Tibial artery (tissue), 4 donors: Measurements from ENCODE around the gene SCNN1G.

Experiments
- DNase-seq, 2 donors: peaks; one replicate each; pipeline ENCODE4 v3.0.0-alpha.2; 2019
- H3K27ac ChIP-seq, 2 donors: fragments of 200-600 bp; sonication (generic) in 1 of 2; 1 replicate in 1 of 2; 2 replicates in 1 of 2; pipeline ENCODE4 v1.5.1; 2018 to 2019; ENCODE audit warnings: mild to moderate bottlenecking in 1 of 2
- H3K27me3 ChIP-seq, 2 donors: fragments of 200-600 bp; sonication (generic) in 1 of 2; one replicate each; pipeline versions ENCODE4 v1.5.1 to v1.6.0; 2016 to 2019
- H3K36me3 ChIP-seq, 3 donors: fragments of 200-600 bp; sonication (generic) in 2 of 3; one replicate each; pipeline ENCODE4 v1.5.1; 2016 to 2019; ENCODE audit warnings: mild to moderate bottlenecking in 2 of 3
- H3K4me1 ChIP-seq, 4 donors: fragments of 200-600 bp; sonication (generic) in 2 of 4; 1 replicate in 3 of 4; 2 replicates in 1 of 4; pipeline ENCODE4 v1.5.1; 2016 to 2019
- H3K4me3 ChIP-seq, 2 donors: fragments of 200-600 bp; sonication (generic) in 1 of 2; 1 replicate in 1 of 2; 2 replicates in 1 of 2; pipeline ENCODE4 v1.5.1; 2018 to 2019; ENCODE audit warnings: mild to moderate bottlenecking in 2 of 2
- H3K9me3 ChIP-seq, 3 donors: fragments of 200-600 bp; sonication (generic) in 1 of 3; one replicate each; pipeline ENCODE4 v1.5.1; 2016 to 2019
- CTCF ChIP-seq, 2 experiments: fragments of 200-600 bp in 1 of 2; fragments of 450-650 bp in 1 of 2; IDR thresholded peaks; one replicate each; pipeline ENCODE4 v1.5.1; 2017 to 2019; ENCODE audit warnings: antibody characterized with exemption in 2 of 2, mild to moderate bottlenecking in 1 of 2, moderate library complexity in 1 of 2
- intact Hi-C: fragments of 100-400 bp; cut with DNase I; formaldehyde crosslinking; loops from one replicate; pipeline ENCODE4 v1.15.0; 2023; ENCODE audit warnings: low total_unique reads

Gene SCNN1G

GRCh38 chr16:23156110-23156509 is 26.4 kb upstream of the SCNN1G start:
- Histone ChIP-seq H3K36me3 (no peaks in the 10 kb centered on the region), H3K4me3 (no peak overlapping the region), H3K27ac (no peak overlapping the region), H3K9me3 (no peaks in the 10 kb centered on the region), H3K27me3 (peaks cover 0 to 14% of the 10 kb centered on the region in 2 donors), H3K4me1 (no peaks in the 10 kb centered on the region)
- TF ChIP-seq CTCF (IDR thresholded peaks at IDR 0.05) = no peak
- intact Hi-C loops = no loop called here
- DNase-seq = no peak

GRCh38 chr16:23156946-23157460 is 25.5 kb upstream of the SCNN1G start:
- intact Hi-C loops = no loop called here
- no peak for TF ChIP-seq CTCF (IDR thresholded peaks at IDR 0.05)
- H3K27ac ChIP-seq = no peak overlapping the region
- no peak overlapping the region for H3K4me3 ChIP-seq
- DNase-seq = no peak
- no peaks in the 10 kb centered on the region for H3K4me1 ChIP-seq
- peaks cover 0 to 14% of the 10 kb centered on the region in 2 donors for H3K27me3 ChIP-seq
- no peaks in the 10 kb centered on the region for H3K9me3 ChIP-seq
- H3K36me3 ChIP-seq = no peaks in the 10 kb centered on the region

DNA sequence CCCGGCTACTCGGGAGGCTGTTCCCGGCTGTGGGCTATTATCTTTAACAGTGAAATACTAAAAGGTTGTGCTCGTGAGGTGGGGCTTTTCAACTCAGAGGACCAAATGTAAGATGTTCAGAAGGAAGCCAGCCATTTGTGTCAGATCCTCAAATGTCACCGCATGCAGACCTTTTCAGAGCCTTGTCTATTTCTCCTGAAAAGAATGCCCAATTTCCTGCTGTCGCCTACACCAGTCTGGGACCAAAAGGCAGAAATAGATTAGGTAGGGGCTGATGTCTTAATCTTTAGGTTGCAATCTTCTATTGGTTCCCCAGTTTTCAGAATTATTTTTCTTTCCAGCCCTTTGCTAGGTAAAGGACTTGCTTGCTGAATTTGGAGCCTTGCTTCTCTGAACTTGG is 24.4 kb upstream of the SCNN1G start:
- intact Hi-C loops = no loop called here
- H3K4me3 ChIP-seq = no peak overlapping the region
- no peak for TF ChIP-seq CTCF (IDR thresholded peaks at IDR 0.05)
- peaks cover 0 to 14% of the 10 kb centered on the region in 2 donors for H3K27me3 ChIP-seq
- H3K27ac ChIP-seq = no peak overlapping the region
- H3K36me3 ChIP-seq = no peaks in the 10 kb centered on the region
- H3K9me3 ChIP-seq = no peaks in the 10 kb centered on the region
- DNase-seq = no peak
- no peaks in the 10 kb centered on the region for H3K4me1 ChIP-seq

GRCh38 chr16:23160082-23160481 is 22.5 kb upstream of the SCNN1G start:
- peaks cover 0 to 11% of the 10 kb centered on the region in 2 donors for H3K27me3 ChIP-seq
- no peak for DNase-seq
- no peak for TF ChIP-seq CTCF (IDR thresholded peaks at IDR 0.05)
- H3K4me3 ChIP-seq = no peak overlapping the region
- no peaks in the 10 kb centered on the region for H3K4me1 ChIP-seq
- no peaks in the 10 kb centered on the region for H3K9me3 ChIP-seq
- H3K36me3 ChIP-seq = no peaks in the 10 kb centered on the region
- no peak overlapping the region for H3K27ac ChIP-seq
- intact Hi-C loops = no loop called here

- Histone ChIP-seq H3K9me3 (no peaks in the 10 kb centered on the region), H3K27ac (no peak overlapping the region), H3K27me3 (peaks cover 0 to 7% of the 10 kb centered on the region in 2 donors), H3K36me3 (no peaks in the 10 kb centered on the region), H3K4me3 (no peak overlapping the region), H3K4me1 (no peaks in the 10 kb centered on the region)
- intact Hi-C loops = no loop called here
- DNase-seq = no peak
- no peak for TF ChIP-seq CTCF (IDR thresholded peaks at IDR 0.05)
Measured at GRCh38 chr16:23160574-23160973, 22.0 kb upstream of the SCNN1G start.

- H3K27me3 ChIP-seq = peaks cover 0 to 9% of the 10 kb centered on the region in 2 donors
- intact Hi-C loops = no loop called here
- no peak overlapping the region for H3K4me3 ChIP-seq
- H3K27ac ChIP-seq = no peak overlapping the region
- DNase-seq = no peak
- no peaks in the 10 kb centered on the region for H3K4me1 ChIP-seq
- H3K36me3 ChIP-seq = no peaks in the 10 kb centered on the region
- H3K9me3 ChIP-seq = no peaks in the 10 kb centered on the region
- no peak for TF ChIP-seq CTCF (IDR thresholded peaks at IDR 0.05)
Measured at GRCh38 chr16:23163921-23164320, 18.6 kb upstream of the SCNN1G start.
